NCI-H1105 (cell line): ENCODE results near the gene TBC1D2.

Source experiments
- DNase-seq: peaks from one replicate; lab custom pipeline; 2025; lab: John Stamatoyannopoulos, UW

The TBC1D2 gene

DNA sequence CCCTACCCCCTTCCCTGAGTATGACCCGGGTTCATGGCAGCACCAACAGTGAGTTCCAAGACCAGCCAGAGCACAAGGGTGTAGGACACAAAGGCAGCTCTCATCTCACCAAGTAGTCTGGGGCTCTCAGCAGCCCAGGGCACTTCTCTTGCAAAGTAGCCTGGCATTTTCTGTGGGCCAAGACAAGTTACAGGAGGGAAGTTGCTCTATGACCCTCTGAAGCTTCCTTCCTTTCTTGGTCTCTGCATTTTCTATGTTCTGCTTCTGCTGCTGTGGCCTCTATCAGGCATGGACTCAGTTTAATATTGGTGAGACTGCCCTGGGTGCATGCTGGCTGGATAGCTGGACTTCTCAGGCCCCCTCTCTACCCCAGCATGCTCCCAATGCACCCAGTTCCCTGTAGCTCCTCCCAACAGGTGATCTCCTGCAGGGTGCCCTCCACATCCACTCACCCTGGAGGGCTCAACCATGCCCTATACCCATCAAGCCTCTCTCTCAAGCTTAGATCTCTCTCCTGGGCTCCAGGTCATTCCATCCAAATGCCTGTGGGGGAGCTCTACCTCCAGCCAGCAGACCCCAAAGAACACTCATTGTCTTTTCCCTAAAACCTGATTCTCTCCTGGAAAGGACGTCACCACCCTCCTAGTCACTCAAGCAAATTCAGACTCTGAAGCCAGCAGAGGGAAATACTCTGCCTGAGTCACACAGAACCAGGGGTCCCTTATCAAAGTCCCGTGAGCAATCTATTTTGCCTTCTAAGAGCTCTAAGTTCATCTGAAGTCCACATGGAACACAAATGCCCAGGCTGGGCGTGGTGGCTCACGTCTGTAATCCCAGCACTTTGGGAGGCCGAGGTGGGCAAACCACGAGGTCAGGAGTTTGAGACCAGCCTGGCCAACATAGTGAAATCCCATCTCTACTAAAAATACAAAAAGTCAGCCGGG lies 13.8 kb downstream of the TBC1D2 start:
- no peak for DNase-seq

GRCh38 chr9:98240475-98240874 lies 15.0 kb downstream of the TBC1D2 start:
- DNase-seq, result no peak

DNA sequence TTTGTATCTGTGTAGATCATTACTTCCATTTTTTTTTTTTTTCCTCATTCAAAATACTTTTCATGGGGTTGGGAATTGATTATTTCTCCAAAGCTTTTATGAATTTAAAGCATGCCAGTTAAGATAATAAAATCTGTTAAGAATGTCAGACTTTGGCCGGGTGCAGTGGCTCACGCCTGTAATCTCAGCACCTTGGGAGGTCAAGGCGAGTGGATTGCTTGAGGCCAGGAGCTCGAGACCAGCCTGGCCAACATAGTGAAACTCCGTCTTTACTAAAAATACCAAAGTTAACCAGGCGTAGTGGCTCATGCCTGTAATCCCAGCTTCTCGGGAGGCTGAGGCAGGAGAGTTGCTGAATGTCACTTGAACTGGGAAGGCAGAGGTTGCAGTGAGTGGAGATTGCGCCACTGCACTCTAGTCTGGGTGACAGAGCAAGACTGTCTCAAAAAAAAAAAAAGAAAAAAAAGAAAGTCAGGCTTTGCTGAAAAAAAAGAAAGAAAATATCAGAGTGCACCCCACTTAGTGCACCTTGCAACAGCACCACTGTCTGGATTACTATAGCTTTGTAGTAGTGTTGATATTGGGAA lies 18.5 kb downstream of the TBC1D2 start:
- DNase-seq, result no peak

GRCh38 chr9:98235126-98235525 lies 20.3 kb downstream of the TBC1D2 start:
- no peak for DNase-seq

DNA sequence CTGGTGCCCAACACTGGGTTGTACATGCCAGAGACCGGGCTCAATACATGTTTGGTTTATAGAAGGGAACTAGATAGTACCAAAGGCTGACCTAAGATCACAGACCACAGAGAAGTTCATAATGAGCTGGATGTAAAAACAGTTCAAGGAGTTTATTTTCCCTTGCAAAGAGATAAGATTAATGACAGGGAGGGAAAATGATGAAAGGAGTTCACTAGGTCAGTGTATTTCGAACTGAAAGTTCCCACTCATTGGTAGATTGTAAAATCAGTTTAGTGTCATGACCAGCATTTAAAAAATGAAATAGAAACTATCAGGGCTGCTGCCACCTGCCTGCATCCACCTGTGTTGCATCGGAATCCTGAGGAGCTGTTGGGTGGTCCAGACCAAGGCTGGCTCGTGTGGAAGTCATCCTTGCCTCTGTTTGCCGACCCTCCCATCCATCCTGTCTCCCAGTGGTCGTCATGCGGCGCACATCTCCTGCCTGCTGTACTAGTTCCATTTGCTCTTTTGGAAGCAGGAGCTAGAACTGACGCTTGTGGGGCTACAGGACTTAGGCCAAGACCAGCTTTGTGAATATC lies 21.1 kb downstream of the TBC1D2 start:
- no peak for DNase-seq

DNA sequence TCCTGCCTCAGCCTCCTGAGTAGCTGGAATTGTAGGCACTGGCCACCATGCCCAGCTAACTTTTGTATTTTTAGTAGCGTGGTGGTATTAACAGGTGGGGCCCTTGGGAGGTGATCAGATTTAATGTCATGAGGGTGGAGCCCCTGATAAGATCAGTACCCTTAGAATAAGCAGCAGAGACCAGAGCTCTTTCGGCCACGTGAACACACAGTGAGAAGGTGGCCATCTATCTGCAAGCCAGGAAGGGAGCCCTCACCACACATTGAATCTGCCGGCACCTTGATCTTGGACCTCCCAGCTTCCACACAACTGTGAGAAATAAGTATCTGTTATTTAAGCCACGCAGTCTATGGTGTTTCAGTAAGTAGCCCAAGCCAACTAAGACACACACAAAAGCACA lies 22.5 kb downstream of the TBC1D2 start:
- DNase-seq, result no peak

DNA sequence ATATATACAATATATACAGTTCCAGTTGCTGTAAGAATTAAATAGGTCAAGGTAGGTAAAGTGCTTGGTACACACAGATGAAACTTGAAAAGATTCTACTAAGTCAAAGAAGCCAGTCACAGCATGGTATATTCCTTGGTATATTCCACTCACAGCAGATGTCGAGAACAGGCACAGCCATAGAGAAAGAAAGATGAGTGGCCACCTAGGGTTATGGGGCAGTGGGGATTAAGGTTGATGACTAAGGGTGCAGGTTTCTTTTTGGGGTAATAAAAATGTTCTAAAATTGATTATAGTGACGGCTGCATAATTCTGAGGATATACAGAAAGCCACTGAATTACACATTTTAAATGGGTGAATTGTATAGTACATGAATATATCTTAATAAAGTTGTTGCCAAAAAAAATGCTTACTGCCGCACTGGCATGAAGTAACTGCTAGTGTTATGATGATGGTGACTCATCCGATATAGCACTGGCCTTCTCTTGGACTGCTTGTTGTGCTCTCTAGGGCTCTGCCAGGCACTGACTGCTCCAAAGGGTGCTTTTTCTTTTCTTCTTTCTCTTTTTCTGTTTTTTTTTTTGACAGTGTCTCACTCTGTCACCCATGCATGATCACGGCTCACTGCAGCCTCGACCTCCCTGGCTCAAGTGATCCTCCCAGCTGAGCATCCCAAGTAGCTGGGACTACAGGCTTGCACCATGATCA lies 23.5 kb downstream of the TBC1D2 start:
- no peak for DNase-seq

GRCh38 chr9:98230789-98231188 lies 24.7 kb downstream of the TBC1D2 start:
- DNase-seq, result no peak

- no peak for DNase-seq
Observed at GRCh38 chr9:98230304-98230703, 25.1 kb downstream of the TBC1D2 start.

- DNase-seq, result no peak
Observed at GRCh38 chr9:98229620-98230019, 25.8 kb downstream of the TBC1D2 start.

DNA sequence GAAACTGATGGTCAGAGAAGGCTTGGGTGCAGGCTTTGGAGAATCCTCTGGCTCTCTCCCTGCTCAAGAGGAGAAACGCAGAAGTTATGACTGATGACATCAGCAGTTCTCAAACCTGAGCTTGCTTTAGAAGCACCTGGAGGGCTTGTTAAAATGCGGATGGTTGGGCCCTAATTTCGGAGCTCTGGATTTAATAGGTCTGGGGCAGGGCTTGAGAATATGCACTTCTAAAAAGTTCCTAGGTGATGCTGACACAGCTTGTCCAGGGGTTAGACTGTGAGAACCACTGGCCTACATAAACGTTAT lies 26.4 kb downstream of the TBC1D2 start:
- no peak for DNase-seq

- DNase-seq, result no peak
Observed at GRCh38 chr9:98228392-98229089, 26.9 kb downstream of the TBC1D2 start.

DNA sequence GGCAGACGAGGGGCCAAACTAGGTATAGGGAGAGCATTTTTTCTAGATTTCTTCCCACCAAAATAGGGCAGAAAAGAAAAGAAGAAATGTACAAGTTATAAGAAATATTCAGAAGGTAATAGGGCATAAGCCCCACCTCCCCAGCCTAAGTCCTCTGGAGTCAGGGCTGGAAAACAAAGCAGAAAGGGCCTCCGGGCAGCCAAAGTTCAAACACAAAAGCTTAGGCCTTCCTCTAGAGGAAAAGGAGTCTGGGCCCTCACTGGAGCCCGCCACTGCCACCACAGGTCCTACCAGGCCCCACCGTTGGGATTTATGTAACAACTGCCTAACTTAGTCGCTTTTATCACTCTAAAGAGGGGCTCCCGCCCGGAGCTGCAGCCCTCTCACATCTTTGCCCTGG lies 27.6 kb downstream of the TBC1D2 start:
- DNase-seq, result no peak

- no peak for DNase-seq
Observed at GRCh38 chr9:98226957-98227356, 28.5 kb downstream of the TBC1D2 start.

DNA sequence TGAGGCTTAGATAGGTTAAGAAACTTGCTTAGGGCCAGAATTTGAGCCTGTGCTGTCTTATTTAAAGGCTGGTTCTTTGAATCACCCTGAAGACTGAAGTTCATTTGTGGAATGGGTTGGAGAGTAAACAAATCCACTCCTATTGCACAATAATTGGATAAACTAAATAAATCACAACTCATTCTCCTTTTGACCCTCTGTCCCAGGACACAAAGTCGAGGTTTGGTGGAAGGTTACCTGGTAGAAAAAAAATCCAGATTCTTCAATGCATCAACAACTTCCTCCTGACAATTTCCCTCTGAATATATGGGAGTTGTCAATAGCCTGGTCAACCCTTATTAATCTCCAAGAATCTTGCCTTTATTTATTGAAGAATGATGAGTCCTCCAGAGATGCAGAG lies 28.9 kb downstream of the TBC1D2 start:
- DNase-seq, result no peak

GRCh38 chr9:98225015-98225442 lies 30.4 kb downstream of the TBC1D2 start:
- DNase-seq, result no peak

DNA sequence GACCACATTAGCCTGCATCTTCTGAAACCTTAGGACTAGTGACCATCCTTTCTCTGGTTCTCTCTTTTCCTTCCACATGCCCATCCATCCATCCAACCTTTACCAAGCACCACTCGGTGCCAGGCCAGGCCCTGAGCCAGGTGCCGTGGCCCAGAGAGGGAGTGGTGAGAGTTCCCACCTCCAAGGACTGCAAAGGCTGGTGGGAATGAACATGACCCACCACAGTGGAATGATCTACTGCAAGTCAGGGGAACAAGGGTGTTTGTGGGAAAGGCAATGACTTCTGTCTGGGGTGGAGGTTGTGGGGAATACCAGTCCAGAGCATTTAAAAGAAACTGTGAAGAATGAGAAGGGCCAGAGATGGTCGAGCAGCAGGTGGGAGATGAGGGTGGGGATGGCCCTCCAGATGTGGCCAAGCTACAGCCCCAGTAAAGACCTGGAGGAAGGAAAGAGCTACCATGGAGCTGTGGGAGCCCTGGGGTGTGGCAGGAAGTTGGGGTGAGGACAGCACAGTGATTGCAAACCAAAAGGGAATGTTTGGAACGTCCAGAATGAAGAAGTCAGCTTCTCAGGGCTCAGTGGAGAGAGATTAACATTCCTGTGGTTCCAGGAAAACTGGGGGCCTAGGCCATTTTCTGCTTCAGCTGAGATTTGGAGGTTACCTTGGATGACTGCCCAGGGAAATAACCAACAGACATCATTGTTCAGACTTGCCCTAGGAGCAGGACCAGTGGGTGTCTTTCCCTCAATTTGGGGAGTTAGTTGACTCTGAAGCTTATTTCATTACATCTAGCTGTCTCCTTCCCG lies 32.4 kb downstream of the TBC1D2 start:
- DNase-seq, result no peak

DNA sequence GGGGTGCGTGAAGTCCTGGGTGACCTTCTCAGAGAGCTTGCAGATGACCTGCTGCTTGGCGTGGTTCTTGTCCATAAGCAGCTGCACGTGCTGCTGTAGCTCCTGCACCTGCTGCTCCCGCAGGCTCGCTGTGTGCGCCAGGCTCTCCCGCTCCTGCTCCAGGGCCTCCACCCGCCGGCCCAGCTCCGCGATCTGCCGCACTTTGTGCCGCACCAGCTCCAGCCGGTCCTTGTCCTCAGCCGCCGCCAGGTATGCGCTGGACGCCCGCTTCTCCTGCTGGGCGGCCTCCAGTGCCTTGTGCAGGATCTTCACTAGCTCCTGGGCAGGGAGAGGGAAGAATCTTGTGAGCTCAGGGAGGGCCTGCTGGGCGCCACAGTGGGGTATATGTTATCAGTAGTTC lies 34.5 kb downstream of the TBC1D2 start:
- no peak for DNase-seq

- no peak for DNase-seq
Observed at GRCh38 chr9:98219794-98220370, 35.6 kb downstream of the TBC1D2 start.

- no peak for DNase-seq
Observed at GRCh38 chr9:98219364-98219716, 36.1 kb downstream of the TBC1D2 start.
